Adipocyte (in vitro differentiated cells): ENCODE results near the gene TMEM150C.

Experiments used
- DNase-seq: peaks from one replicate; pipeline ENCODE4 v3.0.0-alpha.2; 2015; ENCODE audit warnings: low read depth
- H3K27me3 ChIP-seq: replicated peaks from 2 replicates; pipeline ENCODE4 v1.7.0; 2013; ENCODE audit warnings: mild to moderate bottlenecking, low read length, moderate library complexity; ENCODE audit not compliant: control insufficient read depth, insufficient read depth
- H3K36me3 ChIP-seq: 2 replicates; pipeline ENCODE4 v1.7.0; 2013; ENCODE audit warnings: low read length, mild to moderate bottlenecking, moderate library complexity; ENCODE audit not compliant: control insufficient read depth, insufficient read depth, severe bottlenecking
- H3K4me1 ChIP-seq: 2 replicates; pipeline ENCODE4 v1.7.0; 2013; ENCODE audit warnings: mild to moderate bottlenecking, low read length, moderate library complexity; ENCODE audit not compliant: control insufficient read depth, insufficient read depth
- H3K4me3 ChIP-seq: 2 replicates; pipeline ENCODE4 v1.7.0; 2013; ENCODE audit warnings: mild to moderate bottlenecking, low read length, moderate library complexity
- H3K9ac ChIP-seq: 2 replicates; pipeline ENCODE4 v1.7.0; 2013; ENCODE audit warnings: mild to moderate bottlenecking, low read length, moderate library complexity
- H3K9me3 ChIP-seq: 2 replicates; pipeline ENCODE4 v1.7.0; 2013; ENCODE audit warnings: mild to moderate bottlenecking, low read length, moderate library complexity; ENCODE audit not compliant: control insufficient read depth

TMEM150C gene

DNA sequence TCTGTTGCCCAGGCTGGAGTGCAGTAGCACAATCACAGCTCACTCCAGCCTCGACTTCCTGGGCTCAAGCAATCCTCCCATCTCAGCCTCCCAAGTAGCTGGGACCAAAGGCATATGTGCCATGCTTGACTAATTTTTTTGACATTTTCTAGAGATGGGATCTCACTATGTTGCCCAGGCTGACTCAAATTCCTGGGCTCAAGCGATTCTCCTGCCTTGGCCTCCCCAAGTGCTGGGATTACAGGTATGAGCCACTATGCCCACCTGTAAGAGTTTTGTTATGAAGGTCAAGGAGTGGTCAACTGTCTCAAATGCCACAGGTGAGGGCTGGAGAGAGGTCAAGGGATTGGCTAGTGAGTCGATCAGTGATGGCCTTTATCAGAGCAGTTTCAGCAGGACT lies 32.5 kb downstream of the TMEM150C start:
- Histone ChIP-seq H3K4me3 (no peak overlapping the region), H3K36me3 (no peaks in the 10 kb centered on the region), H3K27me3 (no peaks in the 10 kb centered on the region), H3K9ac (no peak overlapping the region), H3K4me1 (peaks cover 18% of the 10 kb centered on the region), H3K9me3 (no peaks in the 10 kb centered on the region)
- no peak for DNase-seq

DNA sequence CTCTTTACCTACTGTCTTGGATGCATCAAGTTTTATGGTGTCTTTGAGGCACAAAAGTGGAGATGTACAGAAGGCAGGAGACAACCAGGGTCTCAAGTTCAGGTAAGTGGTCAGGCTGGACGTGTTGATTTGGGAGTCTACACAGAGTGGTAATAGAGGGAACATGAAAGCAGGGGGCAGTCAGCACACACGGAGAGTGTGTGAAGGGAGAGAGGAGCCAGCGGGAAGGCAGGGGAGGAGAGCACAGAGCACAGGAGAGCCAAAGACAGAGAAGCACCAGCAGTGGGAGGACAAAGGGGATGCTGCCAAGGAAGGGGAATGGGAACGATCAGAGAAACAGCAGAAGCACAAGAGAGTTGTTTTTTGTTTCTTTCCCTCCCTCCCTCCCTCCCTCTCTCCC lies 32.9 kb downstream of the TMEM150C start:
- DNase-seq: no peak
- Histone ChIP-seq H3K4me3 (no peak overlapping the region), H3K27me3 (no peaks in the 10 kb centered on the region), H3K36me3 (no peaks in the 10 kb centered on the region), H3K9me3 (no peaks in the 10 kb centered on the region), H3K9ac (no peak overlapping the region), H3K4me1 (peaks cover 14% of the 10 kb centered on the region)

DNA sequence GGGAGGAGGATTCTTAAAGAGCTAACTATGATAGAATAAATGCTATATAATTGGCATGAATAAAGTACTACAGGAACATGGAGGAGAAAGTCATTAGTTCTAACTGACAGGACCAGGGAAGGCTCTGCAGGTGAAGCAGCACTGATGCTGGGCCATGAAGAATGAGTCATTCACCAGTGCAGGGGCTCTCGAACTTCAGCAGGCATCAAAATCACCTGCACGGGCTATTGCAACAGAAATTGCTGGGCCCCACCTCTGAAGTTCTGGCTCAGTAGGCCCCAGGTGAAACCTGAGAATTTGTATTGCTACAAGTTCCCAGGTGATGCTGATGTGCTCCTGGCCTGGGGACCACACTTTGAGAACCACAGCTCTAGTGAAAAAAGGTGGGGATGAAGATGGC lies 33.7 kb downstream of the TMEM150C start:
- no peak overlapping the region for H3K4me3 ChIP-seq
- no peaks in the 10 kb centered on the region for H3K36me3 ChIP-seq
- no peaks in the 10 kb centered on the region for H3K27me3 ChIP-seq
- H3K9ac ChIP-seq: no peak overlapping the region
- no peak for DNase-seq
- H3K4me1 ChIP-seq: peaks cover 10% of the 10 kb centered on the region
- H3K9me3 ChIP-seq: no peaks in the 10 kb centered on the region

DNA sequence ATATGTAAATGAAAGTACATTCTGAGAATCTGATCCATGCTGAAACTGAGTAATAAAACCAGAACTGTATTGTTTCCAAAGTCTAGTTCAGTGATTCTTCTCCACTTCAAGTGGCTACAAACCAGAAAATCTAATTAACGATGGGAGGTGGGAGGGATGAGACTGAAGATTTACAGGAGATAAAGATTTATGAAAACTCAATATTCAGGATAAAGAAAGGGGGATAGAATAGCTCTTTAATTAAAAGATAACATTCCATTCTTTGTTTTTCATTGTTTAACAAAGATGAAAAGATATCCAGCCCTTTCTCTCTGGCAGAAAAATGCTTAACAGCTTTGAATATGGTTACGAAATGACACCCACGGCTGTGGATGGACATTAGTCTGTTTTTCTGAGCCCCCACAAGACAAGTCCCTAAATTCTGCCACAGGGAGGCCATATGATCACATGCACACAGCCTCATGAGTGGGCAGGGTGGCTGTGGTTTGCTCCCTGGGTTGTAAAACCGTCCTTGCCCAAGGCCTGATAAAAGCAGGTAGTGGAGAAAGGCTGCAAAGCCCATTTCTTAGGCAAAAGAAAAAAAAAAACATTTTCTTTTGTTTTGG lies 36.4 kb downstream of the TMEM150C start:
- Histone ChIP-seq H3K4me1 (peaks cover 6% of the 10 kb centered on the region), H3K9ac (no peak overlapping the region), H3K27me3 (no peaks in the 10 kb centered on the region), H3K4me3 (no peak overlapping the region), H3K9me3 (no peaks in the 10 kb centered on the region), H3K36me3 (no peaks in the 10 kb centered on the region)
- DNase-seq: peak; percentile 31

DNA sequence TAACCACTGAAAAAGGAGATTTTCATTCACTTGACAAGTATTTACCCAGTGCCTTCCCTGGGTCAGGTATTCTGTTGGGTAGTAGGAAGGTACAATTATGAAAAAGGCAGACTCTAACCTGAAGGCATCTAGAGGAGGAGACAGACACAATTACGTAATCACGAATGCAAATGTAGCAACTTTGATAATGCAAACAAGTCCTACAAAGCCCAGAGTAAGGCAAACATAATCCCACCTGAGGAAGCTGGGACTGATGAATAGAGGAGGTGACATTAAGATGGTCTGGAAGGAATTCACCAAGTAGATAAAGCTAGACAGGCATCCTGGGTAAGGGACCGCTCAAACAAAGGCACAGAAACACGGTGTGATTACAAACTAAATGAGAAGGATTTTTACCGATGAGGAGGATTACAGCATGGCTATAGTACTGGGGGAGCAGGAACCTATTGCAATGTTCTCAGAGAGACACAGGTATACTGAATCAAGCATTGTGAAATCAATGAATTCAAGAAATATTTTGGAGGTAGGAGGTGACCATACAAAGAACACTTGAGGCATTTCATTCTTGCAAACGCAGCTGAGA lies 37.1 kb downstream of the TMEM150C start:
- peak; percentile 21 for DNase-seq

DNA sequence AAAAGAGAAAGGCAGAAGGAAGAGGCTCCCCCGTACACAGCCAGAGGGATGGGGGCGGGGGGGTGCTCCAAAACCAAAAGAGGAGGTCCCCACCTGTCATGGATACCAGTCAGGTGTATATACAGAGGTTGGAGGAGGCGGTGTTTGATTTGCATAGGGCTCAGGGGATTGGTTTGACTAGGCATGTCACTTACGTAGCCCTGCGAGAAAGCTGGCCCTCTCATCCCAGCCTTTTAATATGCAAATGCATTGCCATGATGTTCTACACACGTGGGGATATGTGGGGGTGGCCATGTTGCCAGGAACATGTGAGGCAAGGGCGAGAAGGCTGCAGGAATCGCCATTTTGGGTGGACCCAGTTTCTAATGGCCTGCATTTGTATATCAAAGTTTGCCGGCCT lies 38.6 kb downstream of the TMEM150C start:
- DNase-seq: no peak
- Histone ChIP-seq H3K36me3 (no peaks in the 10 kb centered on the region), H3K9ac (no peak overlapping the region), H3K27me3 (no peaks in the 10 kb centered on the region), H3K9me3 (no peaks in the 10 kb centered on the region), H3K4me3 (no peak overlapping the region), H3K4me1 (peaks cover 15% of the 10 kb centered on the region)

More for the DNA sequence above, 37.1 kb downstream of the TMEM150C start:
- Histone ChIP-seq H3K36me3 (no peaks in the 10 kb centered on the region), H3K4me1 (peaks cover 12% of the 10 kb centered on the region), H3K9ac (no peak overlapping the region), H3K4me3 (no peak overlapping the region), H3K27me3 (no peaks in the 10 kb centered on the region), H3K9me3 (no peaks in the 10 kb centered on the region)

DNA sequence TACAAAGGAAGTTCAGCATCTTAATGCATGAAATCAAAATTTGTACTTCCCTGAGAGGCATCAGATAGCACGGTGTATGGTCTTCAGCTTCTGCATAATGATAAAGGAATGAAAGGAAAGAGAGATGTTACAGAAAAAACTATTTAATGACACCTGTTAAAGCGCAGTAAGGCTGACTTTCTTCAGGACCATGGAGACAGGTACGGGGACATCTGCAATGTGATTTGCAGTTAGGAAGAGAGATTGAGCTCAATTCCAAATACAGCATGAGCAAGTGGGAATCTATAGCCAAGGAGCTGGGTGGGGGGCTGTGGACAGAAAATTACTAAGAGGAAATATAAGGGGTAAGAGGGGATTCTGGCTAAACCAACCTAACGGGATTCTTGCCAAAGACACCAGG lies 39.3 kb downstream of the TMEM150C start:
- Histone ChIP-seq H3K4me1 (peaks cover 15% of the 10 kb centered on the region), H3K9ac (no peak overlapping the region), H3K36me3 (no peaks in the 10 kb centered on the region), H3K27me3 (no peaks in the 10 kb centered on the region), H3K4me3 (no peak overlapping the region), H3K9me3 (no peaks in the 10 kb centered on the region)
- DNase-seq: no peak

DNA sequence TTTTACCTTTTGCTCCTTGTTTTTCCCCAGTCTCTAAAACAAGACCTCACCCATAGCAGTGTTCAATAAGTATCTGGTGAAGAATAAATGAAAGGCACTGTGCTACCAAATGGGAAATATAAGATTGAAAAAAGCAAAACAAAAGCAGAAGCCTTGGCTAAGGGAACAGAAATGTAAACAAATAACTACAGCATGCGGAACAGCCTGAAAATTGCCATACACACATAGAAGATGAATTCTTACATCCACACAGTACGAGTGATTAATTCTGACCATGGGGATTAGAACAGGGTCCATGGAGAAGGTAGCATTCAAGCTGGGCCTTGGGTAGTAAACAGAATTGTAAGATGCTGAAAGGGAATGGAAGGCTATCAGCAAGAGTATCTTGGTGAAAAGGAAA lies 40.5 kb downstream of the TMEM150C start:
- no peak overlapping the region for H3K4me3 ChIP-seq
- H3K9ac ChIP-seq: no peak overlapping the region
- H3K27me3 ChIP-seq: no peaks in the 10 kb centered on the region
- H3K9me3 ChIP-seq: no peaks in the 10 kb centered on the region
- H3K36me3 ChIP-seq: no peaks in the 10 kb centered on the region
- H3K4me1 ChIP-seq: peaks cover 15% of the 10 kb centered on the region
- no peak for DNase-seq

DNA sequence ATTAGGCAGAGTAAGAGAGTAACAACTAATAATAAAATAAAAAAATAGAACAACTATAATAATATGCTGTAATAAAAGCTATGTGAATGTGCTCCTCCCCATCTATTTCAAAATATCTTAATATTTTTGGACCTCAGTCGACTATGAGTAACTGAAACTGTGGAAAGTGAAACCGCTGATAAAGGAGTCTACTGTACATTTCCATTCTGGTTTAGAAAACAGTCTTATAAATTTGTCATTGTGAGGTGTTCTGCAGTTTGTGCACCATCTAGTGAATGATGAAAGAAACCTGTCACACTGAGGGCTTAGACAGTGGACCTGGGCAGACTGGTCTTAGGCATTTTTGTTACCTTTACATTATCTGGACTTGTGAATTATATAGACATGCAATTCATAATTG lies 42.0 kb downstream of the TMEM150C start:
- no peak for DNase-seq
- Histone ChIP-seq H3K9ac (no peak overlapping the region), H3K9me3 (no peaks in the 10 kb centered on the region), H3K36me3 (no peaks in the 10 kb centered on the region), H3K4me1 (peaks cover 16% of the 10 kb centered on the region), H3K4me3 (peak overlapping the region; percentile 48), H3K27me3 (no peaks in the 10 kb centered on the region)

DNA sequence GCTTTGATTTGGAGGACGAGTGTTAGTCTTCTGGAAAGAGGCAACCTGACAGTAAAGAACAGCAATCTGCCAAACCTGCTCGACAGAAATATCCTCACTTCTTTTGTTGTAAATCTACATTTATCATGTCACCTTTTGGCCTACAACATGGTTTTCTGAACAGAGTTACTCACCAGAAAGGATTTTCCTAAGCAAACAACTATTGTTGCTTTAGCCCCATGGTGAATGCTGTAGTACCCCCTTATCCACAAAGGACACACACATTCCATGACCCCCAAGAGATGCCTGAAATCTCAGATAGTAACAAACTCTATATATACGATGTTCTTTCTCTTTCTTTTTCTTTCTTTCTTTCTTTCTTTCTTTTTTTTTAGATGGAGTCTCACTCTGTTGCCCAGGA lies 42.7 kb downstream of the TMEM150C start:
- H3K9ac ChIP-seq: no peak overlapping the region
- DNase-seq: peak; percentile 8
- H3K9me3 ChIP-seq: no peaks in the 10 kb centered on the region
- peaks cover 15% of the 10 kb centered on the region for H3K4me1 ChIP-seq
- H3K36me3 ChIP-seq: no peaks in the 10 kb centered on the region
- no peak overlapping the region for H3K4me3 ChIP-seq
- no peaks in the 10 kb centered on the region for H3K27me3 ChIP-seq

DNA sequence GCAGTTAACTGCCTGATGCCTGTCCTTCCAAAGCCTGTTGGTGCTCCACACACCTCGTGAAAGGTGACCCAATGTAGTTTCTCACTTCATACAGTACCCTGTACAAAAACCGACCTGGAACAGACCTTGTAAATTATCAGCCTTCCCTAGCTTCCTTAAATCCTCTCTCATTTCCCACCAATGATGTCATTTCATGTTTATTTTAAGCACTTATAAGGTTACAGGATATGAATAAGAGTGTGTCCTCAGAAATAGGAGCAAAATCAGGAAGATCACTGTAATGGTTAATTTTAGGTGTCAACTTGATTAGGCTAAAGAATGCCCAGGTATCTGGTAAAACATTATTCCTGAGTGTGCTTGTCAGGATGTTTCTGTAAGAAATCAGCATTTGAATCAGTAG lies 44.7 kb downstream of the TMEM150C start:
- Histone ChIP-seq H3K4me3 (no peak overlapping the region), H3K9ac (no peak overlapping the region), H3K36me3 (no peaks in the 10 kb centered on the region), H3K9me3 (no peaks in the 10 kb centered on the region), H3K4me1 (peaks cover 15% of the 10 kb centered on the region), H3K27me3 (no peaks in the 10 kb centered on the region)
- peak; percentile 15 for DNase-seq

DNA sequence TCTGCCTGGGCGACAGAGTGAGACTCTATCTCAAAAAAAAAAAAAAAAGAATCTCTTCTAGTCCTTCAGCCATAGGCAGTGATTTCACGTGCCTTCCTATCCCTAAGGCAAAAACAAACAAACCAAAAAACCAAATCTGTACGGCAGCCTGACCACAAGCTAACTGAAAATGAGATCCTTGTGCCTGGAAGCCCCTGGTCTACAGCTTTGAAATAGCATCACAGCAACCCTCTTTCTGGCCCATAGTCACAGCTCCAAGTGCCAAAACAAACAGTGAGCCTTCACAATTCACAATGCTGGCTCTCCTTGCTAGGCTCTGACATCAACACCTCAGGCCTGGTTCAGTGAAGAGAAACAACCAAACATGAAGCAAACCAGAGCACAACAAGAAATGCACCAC lies 46.1 kb downstream of the TMEM150C start:
- no peak overlapping the region for H3K9ac ChIP-seq
- H3K27me3 ChIP-seq: no peaks in the 10 kb centered on the region
- H3K9me3 ChIP-seq: no peaks in the 10 kb centered on the region
- no peaks in the 10 kb centered on the region for H3K36me3 ChIP-seq
- H3K4me3 ChIP-seq: no peak overlapping the region
- H3K4me1 ChIP-seq: peaks cover 15% of the 10 kb centered on the region
- DNase-seq: peak; percentile 67
